NCI-H524 treated with DMSO at 0.1 percent for 48 hours (cell line): ENCODE data around the gene CST2.
"Not testable (repeated sequence)": the region's sequence is repeated elsewhere in the genome, so short reads cannot be mapped to it uniquely, and the experiment has no call there.

ENCODE experiments used
- DNase-seq: peaks from one replicate; lab custom pipeline; 2025; lab: John Stamatoyannopoulos, UW

The CST2 gene, protein sequence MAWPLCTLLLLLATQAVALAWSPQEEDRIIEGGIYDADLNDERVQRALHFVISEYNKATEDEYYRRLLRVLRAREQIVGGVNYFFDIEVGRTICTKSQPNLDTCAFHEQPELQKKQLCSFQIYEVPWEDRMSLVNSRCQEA

DNA sequence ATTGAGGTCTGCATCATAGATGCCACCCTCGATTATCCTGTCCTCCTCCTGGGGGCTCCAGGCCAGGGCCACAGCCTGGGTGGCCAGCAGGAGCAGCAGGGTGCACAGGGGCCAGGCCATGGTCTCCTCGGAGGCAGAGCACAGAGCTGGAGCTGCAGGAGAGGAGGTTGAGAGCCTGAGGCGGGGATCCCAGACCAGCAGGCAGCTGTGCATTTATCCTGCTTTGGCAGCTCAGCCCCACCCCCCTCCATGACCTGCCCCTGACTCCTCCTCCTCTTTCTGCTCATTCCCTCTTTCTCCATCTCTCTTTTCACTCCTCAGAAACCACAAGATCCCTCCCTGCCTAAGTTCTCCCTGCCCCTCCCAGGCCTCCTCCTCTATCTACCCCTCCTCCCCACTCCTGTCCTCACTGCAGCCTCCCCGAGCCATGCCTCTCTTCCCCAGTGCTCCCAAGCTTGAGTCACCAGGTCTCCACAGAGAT, at the start of gene CST2:
CST2 (minus strand) TSS at position 189 of the 481 bp plus-strand sequence; CDS start at position 120, 69 bp downstream.
- DNase-seq = no peak

GRCh38 chr20:23875606-23876237, 49.2 kb upstream of the CST2 start:
- no peak for DNase-seq

- DNase-seq = peak; percentile 44
These were observed 48.2 kb upstream of the CST2 start for GRCh38 chr20:23874747-23875146.

- DNase-seq = no peak
These were observed 47.0 kb upstream of the CST2 start for GRCh38 chr20:23873370-23874015.

DNA sequence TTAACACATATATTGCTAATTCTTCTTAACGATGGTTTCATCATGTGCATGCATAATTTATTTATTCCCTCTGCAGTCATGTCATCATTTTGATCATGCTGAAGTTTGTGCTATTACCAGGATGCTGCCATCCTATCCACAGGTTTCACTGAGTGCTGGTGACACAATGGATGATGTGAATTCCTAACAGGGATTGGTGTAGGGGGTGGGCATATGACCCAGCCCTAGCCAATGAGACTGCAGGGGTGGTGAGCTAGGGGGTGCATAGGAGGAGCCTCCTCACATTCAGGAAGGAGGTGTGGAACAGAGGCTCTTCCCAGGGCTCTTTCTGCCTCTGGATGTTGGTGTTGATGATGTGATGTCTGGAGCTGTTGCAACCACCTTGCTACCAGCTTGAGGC, 45.5 kb upstream of the CST2 start:
- no peak for DNase-seq

GRCh38 chr20:23870461-23870860, 43.9 kb upstream of the CST2 start:
- DNase-seq = no peak

GRCh38 chr20:23869520-23869919, 43.0 kb upstream of the CST2 start:
- DNase-seq = no peak

- no peak for DNase-seq
These were observed 41.8 kb upstream of the CST2 start for GRCh38 chr20:23868321-23868720.

DNA sequence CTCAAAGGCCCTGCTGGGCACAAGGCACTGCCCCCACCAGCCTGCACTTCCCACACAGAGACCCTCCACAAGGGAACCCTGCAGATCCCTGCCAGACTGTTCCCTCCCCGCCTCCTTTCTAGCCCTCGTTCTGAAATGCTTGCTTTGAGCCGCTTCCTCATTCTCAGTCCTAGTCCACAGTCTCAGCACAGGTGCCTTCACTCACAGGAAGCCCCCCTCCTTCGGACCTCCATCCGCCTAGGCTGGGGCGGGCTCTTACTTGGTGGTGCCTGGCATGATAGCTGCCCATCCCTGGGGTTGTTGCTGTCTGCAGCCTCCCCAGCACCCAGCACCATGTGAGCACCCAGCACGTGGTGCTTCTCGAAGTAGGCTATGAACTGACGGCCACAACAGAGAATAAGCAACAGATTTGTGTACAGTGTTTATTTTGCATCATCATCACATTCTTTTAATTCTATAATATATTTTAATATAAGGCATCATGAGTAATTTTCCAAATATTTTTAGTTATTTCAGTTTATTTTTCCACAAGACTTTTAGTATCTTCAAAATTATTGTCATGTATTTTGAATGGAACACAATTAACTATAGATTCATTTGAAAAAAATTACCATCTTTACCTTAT, 40.7 kb upstream of the CST2 start:
- no peak for DNase-seq

DNA sequence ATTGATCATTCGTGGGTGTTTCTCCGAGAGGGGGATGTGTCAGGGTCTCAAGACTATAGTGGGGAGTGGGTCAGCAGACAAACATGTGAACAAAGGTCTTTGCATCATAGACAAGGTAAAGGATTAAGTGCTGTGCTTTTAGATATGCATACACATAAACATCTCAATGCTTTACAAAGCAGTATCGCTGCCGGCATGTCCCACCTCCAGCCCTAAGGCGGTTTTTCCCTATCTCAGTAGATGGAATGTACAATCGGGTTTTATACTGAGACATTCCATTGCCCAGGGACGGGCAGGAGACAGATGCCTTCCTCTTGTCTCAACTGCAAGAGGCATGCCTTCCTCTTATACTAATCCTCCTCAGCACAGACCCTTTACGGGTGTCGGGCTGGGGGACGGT, 34.2 kb upstream of the CST2 start:
- not testable (repeated sequence) for DNase-seq

DNA sequence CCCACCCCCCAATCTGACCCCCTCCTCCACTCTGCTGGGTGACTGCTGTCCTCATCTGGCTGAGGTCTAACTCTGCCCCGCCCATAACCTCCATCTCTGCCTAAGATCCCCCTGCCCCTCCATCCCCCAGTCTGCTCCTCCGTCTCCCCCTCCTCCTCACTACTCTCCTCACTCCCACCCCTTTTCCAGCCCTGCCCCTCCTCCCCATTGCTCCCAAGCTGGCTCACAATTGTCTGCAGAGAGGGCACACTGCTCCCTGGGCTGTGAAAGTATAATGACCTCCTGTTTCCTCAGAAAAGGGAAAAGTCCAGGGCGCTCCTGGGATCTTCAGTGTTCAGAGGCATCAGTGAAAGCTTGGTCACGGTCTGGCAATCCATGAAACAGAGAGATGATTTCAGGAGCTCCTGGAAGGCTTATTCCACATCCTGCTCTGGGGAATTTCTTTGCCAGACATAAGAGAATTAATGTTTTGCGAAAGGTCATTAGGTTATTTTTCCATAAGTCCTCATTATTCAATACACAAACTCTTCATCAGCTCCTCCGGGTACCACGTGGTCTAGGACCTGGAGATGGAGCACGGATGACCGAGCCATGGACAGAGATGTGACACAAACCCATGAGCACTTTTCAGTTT, 31.6 kb upstream of the CST2 start:
- no peak for DNase-seq

DNA sequence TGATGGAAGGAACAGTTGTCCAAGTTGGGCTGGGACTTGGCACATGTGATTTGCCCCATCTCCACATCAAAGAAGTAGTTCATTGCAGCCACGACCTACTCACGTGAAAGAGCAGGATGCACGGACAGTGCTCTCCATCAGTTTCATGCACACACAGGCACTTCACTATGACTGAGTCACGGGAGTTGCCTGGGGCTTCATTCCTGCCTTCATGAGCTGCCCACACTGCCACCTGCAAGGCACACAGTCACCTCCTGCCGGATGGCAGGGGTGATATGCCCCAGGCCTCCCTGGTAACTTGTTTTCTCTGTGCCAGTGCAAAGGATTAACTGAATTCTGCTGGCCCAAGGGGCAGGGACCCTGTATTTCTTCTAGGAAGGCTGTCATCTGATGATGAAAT, 30.2 kb upstream of the CST2 start:
- DNase-seq = no peak

- DNase-seq = no peak
These were observed 29.7 kb upstream of the CST2 start for GRCh38 chr20:23856226-23856625.

DNA sequence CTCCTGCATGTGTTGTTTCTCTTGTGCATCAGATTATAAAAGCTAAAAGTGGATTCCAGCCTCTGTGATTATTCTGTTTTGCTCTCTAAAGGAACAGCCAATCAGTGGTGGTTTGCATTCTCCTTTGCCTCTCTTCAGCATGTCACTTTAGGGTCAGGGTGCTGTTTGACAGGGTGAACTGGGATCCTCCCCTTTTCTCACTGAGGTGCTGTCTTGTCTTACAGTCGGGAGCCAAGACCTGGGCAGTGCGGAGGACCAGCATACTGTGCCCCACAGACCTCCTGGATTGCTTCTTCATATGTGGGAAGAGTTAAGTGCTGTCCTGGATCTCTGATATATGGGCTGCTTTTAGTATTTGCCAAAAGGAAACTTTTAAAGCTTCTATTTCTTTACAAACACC, 15.2 kb upstream of the CST2 start:
- DNase-seq = no peak

DNA sequence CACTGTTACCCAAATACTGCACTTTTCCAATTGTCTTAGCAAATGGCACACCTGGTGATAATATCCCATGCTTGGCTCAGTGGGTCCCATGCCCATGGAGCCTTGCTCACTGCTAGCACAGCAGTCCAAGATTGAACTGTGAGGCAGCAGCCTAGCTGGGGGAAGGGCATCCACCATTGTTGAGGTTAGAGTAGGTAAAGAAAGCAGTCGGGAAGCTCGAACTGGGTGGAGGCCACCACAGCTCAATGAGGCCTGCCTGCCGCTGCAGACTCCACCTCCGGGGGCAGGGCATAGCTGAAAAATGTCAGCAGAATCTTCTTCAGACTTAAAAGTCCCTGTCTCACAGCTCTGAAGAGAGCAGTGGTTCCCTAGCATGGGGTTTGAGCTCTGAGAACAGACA, 9.2 kb upstream of the CST2 start:
- DNase-seq = no peak

GRCh38 chr20:23832775-23833513, 6.4 kb upstream of the CST2 start:
- DNase-seq = no peak

DNA sequence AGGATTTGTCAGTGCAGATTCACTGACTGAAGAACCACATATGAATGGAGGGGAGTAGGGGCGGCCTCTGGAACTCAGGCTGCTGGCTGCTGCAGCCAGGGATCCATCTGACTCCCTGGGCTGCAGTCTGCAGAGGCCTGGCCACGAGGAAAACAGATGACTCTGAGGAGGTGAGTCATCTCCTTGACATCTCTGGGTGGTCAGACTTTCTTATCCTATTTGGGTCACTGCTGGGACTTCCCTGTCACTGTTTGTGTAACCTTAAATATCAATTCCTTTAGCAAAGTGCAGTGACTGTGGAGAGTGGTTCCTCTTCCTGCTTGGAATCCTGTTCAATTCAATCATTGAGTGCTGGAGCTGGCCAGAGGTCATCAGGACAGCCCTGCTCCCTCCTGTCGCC, 5.4 kb upstream of the CST2 start:
- DNase-seq = not testable (repeated sequence)

GRCh38 chr20:23823621-23824324, 2.8 kb downstream of the CST2 start:
- DNase-seq = no peak

DNA sequence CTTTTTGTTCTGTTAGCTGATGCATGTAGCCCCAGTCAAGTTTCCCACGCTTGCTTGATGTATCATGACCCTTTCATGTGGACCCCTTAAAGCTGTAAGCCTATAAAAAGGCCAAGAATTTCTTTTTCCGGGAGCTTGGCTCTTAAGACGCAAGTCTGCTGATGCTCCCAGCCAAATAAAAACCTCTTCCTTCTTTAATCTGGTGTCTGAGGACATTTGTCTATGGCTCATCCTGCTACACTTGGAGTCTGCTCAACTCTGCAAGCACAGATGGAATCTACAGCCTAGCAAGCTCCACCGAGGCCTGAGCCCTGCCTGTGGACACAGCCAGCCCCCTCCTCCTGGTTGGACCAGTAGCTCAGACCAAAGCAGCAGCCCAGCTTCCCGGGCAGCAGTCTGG, 3.4 kb downstream of the CST2 start:
- DNase-seq = no peak

- no peak for DNase-seq
These were observed 6.0 kb downstream of the CST2 start for GRCh38 chr20:23820493-23820892.

- not testable (repeated sequence) for DNase-seq
These were observed 15.0 kb downstream of the CST2 start for GRCh38 chr20:23811559-23811958.
